ENCODE data around the gene STXBP6.
"Not testable (repeated sequence)": the region's sequence is repeated elsewhere in the genome, so short reads cannot be mapped to it uniquely, and the experiment has no call there.

Gene STXBP6

GRCh38 chr14:24971255-24971654 lies 78.7 kb downstream of the STXBP6 start:
- Mint-ChIP-seq H3K4me3 (no peak overlapping the region), H3K36me3 (ENCODE audit: low read depth) (no peaks in the 10 kb centered on the region), H3K9me3 (no peaks in the 10 kb centered on the region), H3K27ac (no peak overlapping the region), H3K4me1 (ENCODE audit: low read depth) (no peaks in the 10 kb centered on the region), H3K27me3 (peaks cover 12% of the 10 kb centered on the region)

GRCh38 chr14:24966579-24966964 lies 83.4 kb downstream of the STXBP6 start:
- Mint-ChIP-seq H3K4me3 (no peak overlapping the region), H3K9me3 (no peaks in the 10 kb centered on the region), H3K27ac (no peak overlapping the region), H3K36me3 (ENCODE audit: low read depth) (no peaks in the 10 kb centered on the region), H3K4me1 (ENCODE audit: low read depth) (no peaks in the 10 kb centered on the region), H3K27me3 (peaks cover 16% of the 10 kb centered on the region)

- Mint-ChIP-seq H3K4me3 (no peak overlapping the region), H3K36me3 (ENCODE audit: low read depth) (no peaks in the 10 kb centered on the region), H3K27me3 (peaks cover 16% of the 10 kb centered on the region), H3K4me1 (ENCODE audit: low read depth) (no peaks in the 10 kb centered on the region), H3K27ac (no peak overlapping the region), H3K9me3 (no peaks in the 10 kb centered on the region)
Observed at GRCh38 chr14:24965934-24966578, 83.9 kb downstream of the STXBP6 start.

GRCh38 chr14:24965578-24965933 lies 84.4 kb downstream of the STXBP6 start:
- Mint-ChIP-seq H3K4me1 (ENCODE audit: low read depth) (no peaks in the 10 kb centered on the region), H3K36me3 (ENCODE audit: low read depth) (no peaks in the 10 kb centered on the region), H3K27me3 (peaks cover 16% of the 10 kb centered on the region), H3K4me3 (no peak overlapping the region), H3K9me3 (no peaks in the 10 kb centered on the region), H3K27ac (no peak overlapping the region)

- Mint-ChIP-seq H3K4me1 (ENCODE audit: low read depth) (no peaks in the 10 kb centered on the region), H3K9me3 (no peaks in the 10 kb centered on the region), H3K4me3 (no peak overlapping the region), H3K27ac (no peak overlapping the region), H3K36me3 (ENCODE audit: low read depth) (no peaks in the 10 kb centered on the region), H3K27me3 (peaks cover 16% of the 10 kb centered on the region)
Observed at GRCh38 chr14:24964591-24964990, 85.4 kb downstream of the STXBP6 start.

GRCh38 chr14:24964048-24964447 lies 85.9 kb downstream of the STXBP6 start:
- no peak overlapping the region for H3K27ac Mint-ChIP-seq
- no peaks in the 10 kb centered on the region for H3K36me3 Mint-ChIP-seq (ENCODE audit: low read depth)
- no peaks in the 10 kb centered on the region for H3K9me3 Mint-ChIP-seq
- peaks cover 17% of the 10 kb centered on the region for H3K27me3 Mint-ChIP-seq
- no peaks in the 10 kb centered on the region for H3K4me1 Mint-ChIP-seq (ENCODE audit: low read depth)
- H3K4me3 Mint-ChIP-seq: no peak overlapping the region

GRCh38 chr14:24962118-24962517 lies 87.8 kb downstream of the STXBP6 start:
- not testable (repeated sequence) for H3K4me3 Mint-ChIP-seq; H3K4me1 Mint-ChIP-seq (ENCODE audit: low read depth); H3K27ac Mint-ChIP-seq; H3K9me3 Mint-ChIP-seq; H3K36me3 Mint-ChIP-seq (ENCODE audit: low read depth)
- H3K27me3 Mint-ChIP-seq: peaks cover 18% of the 10 kb centered on the region

GRCh38 chr14:24960816-24961215 lies 89.1 kb downstream of the STXBP6 start:
- H3K4me3 Mint-ChIP-seq: no peak overlapping the region
- H3K4me1 Mint-ChIP-seq (ENCODE audit: low read depth): no peaks in the 10 kb centered on the region
- no peak overlapping the region for H3K27ac Mint-ChIP-seq
- H3K27me3 Mint-ChIP-seq: peaks cover 18% of the 10 kb centered on the region
- H3K36me3 Mint-ChIP-seq (ENCODE audit: low read depth): no peaks in the 10 kb centered on the region
- no peaks in the 10 kb centered on the region for H3K9me3 Mint-ChIP-seq

GRCh38 chr14:24959791-24960331 lies 90.1 kb downstream of the STXBP6 start:
- no peaks in the 10 kb centered on the region for H3K4me1 Mint-ChIP-seq (ENCODE audit: low read depth)
- H3K27ac Mint-ChIP-seq: no peak overlapping the region
- no peaks in the 10 kb centered on the region for H3K9me3 Mint-ChIP-seq
- H3K4me3 Mint-ChIP-seq: no peak overlapping the region
- no peaks in the 10 kb centered on the region for H3K36me3 Mint-ChIP-seq (ENCODE audit: low read depth)
- peaks cover 13% of the 10 kb centered on the region for H3K27me3 Mint-ChIP-seq

- Mint-ChIP-seq H3K4me1 (ENCODE audit: low read depth) (no peaks in the 10 kb centered on the region), H3K9me3 (no peaks in the 10 kb centered on the region), H3K4me3 (no peak overlapping the region), H3K36me3 (ENCODE audit: low read depth) (no peaks in the 10 kb centered on the region), H3K27ac (no peak overlapping the region), H3K27me3 (peaks cover 10% of the 10 kb centered on the region)
Observed at GRCh38 chr14:24958271-24958670, 91.7 kb downstream of the STXBP6 start.

GRCh38 chr14:24957814-24958213 lies 92.1 kb downstream of the STXBP6 start:
- H3K9me3 Mint-ChIP-seq: no peaks in the 10 kb centered on the region
- peaks cover 14% of the 10 kb centered on the region for H3K27me3 Mint-ChIP-seq
- H3K4me3 Mint-ChIP-seq: no peak overlapping the region
- H3K27ac Mint-ChIP-seq: no peak overlapping the region
- no peaks in the 10 kb centered on the region for H3K4me1 Mint-ChIP-seq (ENCODE audit: low read depth)
- H3K36me3 Mint-ChIP-seq (ENCODE audit: low read depth): no peaks in the 10 kb centered on the region

GRCh38 chr14:24956104-24956503 lies 93.8 kb downstream of the STXBP6 start:
- no peak overlapping the region for H3K4me3 Mint-ChIP-seq

GRCh38 chr14:24954700-24955037 lies 95.3 kb downstream of the STXBP6 start:
- Mint-ChIP-seq H3K9me3 (no peaks in the 10 kb centered on the region), H3K27me3 (peaks cover 20% of the 10 kb centered on the region), H3K36me3 (ENCODE audit: low read depth) (no peaks in the 10 kb centered on the region), H3K4me3 (no peak overlapping the region), H3K4me1 (ENCODE audit: low read depth) (no peaks in the 10 kb centered on the region), H3K27ac (no peak overlapping the region)

More at GRCh38 chr14:24956104-24956503, 93.8 kb downstream of the STXBP6 start:
- H3K36me3 Mint-ChIP-seq (ENCODE audit: low read depth): no peaks in the 10 kb centered on the region
- H3K4me1 Mint-ChIP-seq (ENCODE audit: low read depth): no peaks in the 10 kb centered on the region
- no peak overlapping the region for H3K27ac Mint-ChIP-seq
- no peaks in the 10 kb centered on the region for H3K9me3 Mint-ChIP-seq
- H3K27me3 Mint-ChIP-seq: peaks cover 20% of the 10 kb centered on the region

GRCh38 chr14:24954037-24954699 lies 95.8 kb downstream of the STXBP6 start:
- Mint-ChIP-seq H3K36me3 (ENCODE audit: low read depth) (no peaks in the 10 kb centered on the region), H3K9me3 (no peaks in the 10 kb centered on the region), H3K27me3 (peaks cover 20% of the 10 kb centered on the region), H3K4me3 (no peak overlapping the region), H3K4me1 (ENCODE audit: low read depth) (no peaks in the 10 kb centered on the region), H3K27ac (no peak overlapping the region)

GRCh38 chr14:24952851-24953666 lies 96.9 kb downstream of the STXBP6 start:
- Mint-ChIP-seq H3K4me3 (no peak overlapping the region), H3K27ac (no peak overlapping the region), H3K36me3 (ENCODE audit: low read depth) (no peaks in the 10 kb centered on the region), H3K4me1 (ENCODE audit: low read depth) (no peaks in the 10 kb centered on the region), H3K27me3 (peaks cover 13% of the 10 kb centered on the region), H3K9me3 (no peaks in the 10 kb centered on the region)

All from stimulated activated naive CD8-positive, alpha-beta T cell treated with anti-CD3 and anti-CD28 coated beads, Interleukin-15, Interleukin-2, amounts not matched to agents 100 ng/mL and 50 ng/mL, for 24 hours (primary cell).